ENCODE results near the gene CD247. TPM values are rescaled to one million over a fixed set of nuclear protein-coding genes. Genes with fewer than 3 reads are reported as not detected.

CD247 gene
- total RNA-seq, 4 donors from 2014 or later = 0.33 TPM; not detected in 3

- no peaks in the 10 kb centered on the region for H3K4me1 ChIP-seq
- TF ChIP-seq POLR2A (IDR thresholded peaks at IDR 0.05) = no peak
- no peak for TF ChIP-seq CTCF (IDR thresholded peaks at IDR 0.05 in 4 of 5, conservative IDR thresholded peaks at IDR 0.05 in 1 of 5)
- intact Hi-C loops (cut with DNase I; ENCODE audit: low total_unique reads) (no loop called here), in situ Hi-C loops (cut with MboI; ENCODE audit: low sequenced_read_pairs in 4 of 4) (no loop called here)
- no peak overlapping the region for H3K27ac ChIP-seq
- no peaks in the 10 kb centered on the region for H3K36me3 ChIP-seq
- DNase-seq = no peak
- ATAC-seq = no peak
- no peak overlapping the region for H3K4me3 ChIP-seq
- H3K27me3 ChIP-seq = no peaks in the 10 kb centered on the region
- H3K9me3 ChIP-seq = no peaks in the 10 kb centered on the region
Measured at GRCh38 chr1:167493372-167493771, 25.0 kb downstream of the CD247 start.

GRCh38 chr1:167492481-167492910 is 25.8 kb downstream of the CD247 start:
- Histone ChIP-seq H3K9me3 (no peaks in the 10 kb centered on the region), H3K4me1 (no peaks in the 10 kb centered on the region), H3K27me3 (no peaks in the 10 kb centered on the region), H3K36me3 (no peaks in the 10 kb centered on the region), H3K4me3 (no peak overlapping the region), H3K27ac (no peak overlapping the region)
- DNase-seq = no peak
- no peak for ATAC-seq
- in situ Hi-C loops (cut with MboI; ENCODE audit: low sequenced_read_pairs in 4 of 4) = no loop called here
- no peak for TF ChIP-seq POLR2A (IDR thresholded peaks at IDR 0.05)
- no peak for TF ChIP-seq CTCF (IDR thresholded peaks at IDR 0.05 in 4 of 5, conservative IDR thresholded peaks at IDR 0.05 in 1 of 5)
- intact Hi-C loops (cut with DNase I; ENCODE audit: low total_unique reads) = no loop called here

DNA sequence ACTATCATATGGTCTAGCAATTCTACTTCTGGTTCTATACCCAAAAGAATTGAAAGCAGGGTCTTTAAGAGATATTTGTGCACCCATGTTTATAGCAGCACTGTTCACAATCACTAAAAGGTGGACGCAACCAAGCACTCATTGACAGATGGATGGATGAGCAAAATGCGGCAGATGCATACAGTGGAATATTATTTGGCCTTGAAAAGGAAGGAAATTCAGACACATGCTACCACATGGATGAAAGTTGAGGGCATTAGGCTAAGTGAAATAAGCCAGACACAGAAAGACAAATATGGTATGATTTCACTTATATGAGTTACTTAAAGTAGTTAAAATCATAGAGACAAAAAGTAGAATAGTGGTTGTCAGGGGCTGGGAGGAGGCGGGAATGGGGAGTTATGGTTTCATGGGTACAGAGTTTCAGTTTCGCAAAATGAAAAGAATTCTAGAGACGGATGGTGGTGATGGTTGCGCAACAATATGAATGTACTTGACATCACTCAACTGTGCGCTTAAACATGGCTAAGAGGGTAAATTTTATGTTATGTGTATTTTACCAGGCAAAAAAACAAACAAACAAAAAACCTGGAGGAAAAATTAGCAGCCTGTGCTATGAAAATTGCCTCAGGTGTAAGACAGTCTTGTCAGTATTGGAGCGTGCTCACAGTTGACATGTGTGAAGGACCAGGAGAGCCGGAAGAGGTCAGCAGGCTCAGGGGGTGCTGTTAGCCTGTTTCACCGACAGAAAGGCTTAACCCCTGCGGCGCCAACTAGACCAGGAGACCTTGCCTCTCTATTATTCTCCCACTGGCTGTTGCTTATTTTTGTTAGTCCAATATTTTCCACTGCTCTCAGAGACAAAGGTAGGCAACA is 26.5 kb downstream of the CD247 start:
- intact Hi-C loops (cut with DNase I; ENCODE audit: low total_unique reads) = no loop called here
- Histone ChIP-seq H3K9me3 (no peaks in the 10 kb centered on the region), H3K36me3 (no peaks in the 10 kb centered on the region), H3K27me3 (no peaks in the 10 kb centered on the region), H3K4me3 (no peak overlapping the region), H3K27ac (no peak overlapping the region), H3K4me1 (no peaks in the 10 kb centered on the region)
- no peak for DNase-seq
- no peak for TF ChIP-seq POLR2A (IDR thresholded peaks at IDR 0.05)
- TF ChIP-seq CTCF (IDR thresholded peaks at IDR 0.05 in 4 of 5, conservative IDR thresholded peaks at IDR 0.05 in 1 of 5) = no peak
- in situ Hi-C loops (cut with MboI; ENCODE audit: low sequenced_read_pairs in 4 of 4) = no loop called here
- ATAC-seq = no peak

- no peak for TF ChIP-seq POLR2A (IDR thresholded peaks at IDR 0.05)
- no peak for TF ChIP-seq CTCF (IDR thresholded peaks at IDR 0.05 in 4 of 5, conservative IDR thresholded peaks at IDR 0.05 in 1 of 5)
- no peaks in the 10 kb centered on the region for H3K36me3 ChIP-seq
- no peaks in the 10 kb centered on the region for H3K4me1 ChIP-seq
- no peak overlapping the region for H3K4me3 ChIP-seq
- H3K9me3 ChIP-seq = no peaks in the 10 kb centered on the region
- H3K27ac ChIP-seq = no peak overlapping the region
- DNase-seq (no peak), ATAC-seq (no peak)
- intact Hi-C loops (cut with DNase I; ENCODE audit: low total_unique reads) (no loop called here), in situ Hi-C loops (cut with MboI; ENCODE audit: low sequenced_read_pairs in 4 of 4) (no loop called here)
- no peaks in the 10 kb centered on the region for H3K27me3 ChIP-seq
Measured at GRCh38 chr1:167490765-167491164, 27.6 kb downstream of the CD247 start.
